ENCODE measurements around the gene PTPRM. TPM values are rescaled to one million over a fixed set of nuclear protein-coding genes. Genes with fewer than 3 reads are reported as not detected.

Gene PTPRM
- polyA plus RNA-seq, 3 donors, result 0.04 to 2.1 (median 0.66) TPM

- no peak overlapping the region for H3K4me3 ChIP-seq (replicated peaks in 1 of 3; ENCODE audit: low read depth in 2 of 3, low read length in 3 of 3)
- H3K4me1 ChIP-seq (ENCODE audit: control insufficient read depth in 1 of 2, insufficient read depth in 2 of 2, low read length in 2 of 2), result no peaks in the 10 kb centered on the region
- no peaks in the 10 kb centered on the region for H3K27me3 ChIP-seq (ENCODE audit: control insufficient read depth in 2 of 2, insufficient read depth in 2 of 2, low read length in 2 of 2)
- H3K4me2 ChIP-seq (replicated peaks; ENCODE audit: extremely low read depth, low read length, poor library complexity, severe bottlenecking), result no peak overlapping the region
- no peaks in the 10 kb centered on the region for H3K79me2 ChIP-seq (ENCODE audit: insufficient read depth, low read length)
- intact Hi-C loops (cut with micrococcal nuclease), result no loop called here
- H3K4me3 Mint-ChIP-seq, result no peak overlapping the region
- H3K27me3 Mint-ChIP-seq (ENCODE audit: low read depth in 3 of 3), result peaks cover 0 to 2% (median under 1%) of the 10 kb centered on the region in 3 donors
- H3K9ac ChIP-seq (ENCODE audit: insufficient read depth, low read length, poor library complexity, severe bottlenecking), result no peak overlapping the region
- H3K27ac ChIP-seq (ENCODE audit: low read depth in 1 of 2, low read length in 2 of 2), result no peak overlapping the region
- H3K36me3 Mint-ChIP-seq, result no peaks in the 10 kb centered on the region
- DNase-seq, result no peak
- H3K9me3 Mint-ChIP-seq, result peaks cover 0 to 3% (median 0%) of the 10 kb centered on the region in 7 donors
- 75% methylated on average over 2 of the region's 2 CpGs for WGBS (ENCODE audit: insufficient coverage)
- no peaks in the 10 kb centered on the region for H3K4me1 Mint-ChIP-seq
- peak overlapping the region in 1 of 7 donors; percentile 22 for H3K27ac Mint-ChIP-seq
- no peaks in the 10 kb centered on the region for H3K36me3 ChIP-seq (replicated peaks in 1 of 2; ENCODE audit: control insufficient read depth in 1 of 2, insufficient read depth in 2 of 2, low read length in 2 of 2)
- H2AFZ ChIP-seq (ENCODE audit: insufficient read depth, low read depth, low read length, poor library complexity, severe bottlenecking), result no peak overlapping the region
- no peak for TF ChIP-seq CTCF (IDR thresholded peaks at IDR 0.05)
- H3K9me3 ChIP-seq (replicated peaks in 1 of 2; ENCODE audit: control insufficient read depth in 1 of 2, insufficient read depth in 1 of 2, low read length in 2 of 2), result no peaks in the 10 kb centered on the region
- H4K20me1 ChIP-seq (ENCODE audit: insufficient read depth, low read length), result no peaks in the 10 kb centered on the region
Observed at GRCh38 chr18:8328126-8328525, 761.0 kb downstream of the PTPRM start.

DNA sequence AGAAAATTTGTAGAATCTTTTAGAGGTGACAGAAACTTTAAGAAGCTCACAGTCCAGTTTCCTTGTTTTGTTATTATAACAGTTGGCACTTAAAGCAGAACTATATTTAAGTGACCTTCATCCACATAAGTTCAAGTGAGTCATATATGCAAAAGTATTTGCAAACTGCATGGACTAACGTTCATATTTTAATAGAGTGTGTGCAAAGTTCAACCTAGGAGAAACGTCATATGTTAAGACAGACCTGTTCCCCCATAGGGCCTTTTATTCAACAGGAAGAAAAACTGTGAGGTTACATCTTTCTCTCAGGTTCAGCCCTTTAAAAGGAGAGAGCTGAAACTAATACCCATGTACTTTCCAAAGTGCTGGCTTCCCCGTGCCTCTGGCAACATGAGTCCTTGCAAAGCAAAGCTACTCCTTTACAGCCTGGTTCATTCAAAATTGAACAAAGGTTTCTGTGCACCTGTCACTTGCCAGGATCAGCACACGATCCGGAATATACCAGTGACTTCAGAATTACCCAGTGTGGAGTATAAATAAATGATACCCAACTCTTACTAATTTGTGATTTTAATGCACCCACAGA, 762.2 kb downstream of the PTPRM start:
- Mint-ChIP-seq H3K9me3 (peaks cover 0 to 4% (median 0%) of the 10 kb centered on the region in 7 donors), H3K4me3 (no peak overlapping the region), H3K4me1 (no peaks in the 10 kb centered on the region), H3K27ac (no peak overlapping the region), H3K36me3 (no peaks in the 10 kb centered on the region), H3K27me3 (ENCODE audit: low read depth in 3 of 3) (peaks cover 0 to 2% (median 0%) of the 10 kb centered on the region in 3 donors)
- Histone ChIP-seq H3K4me2 (replicated peaks; ENCODE audit: extremely low read depth, low read length, poor library complexity, severe bottlenecking) (no peak overlapping the region), H3K27ac (ENCODE audit: low read depth in 1 of 2, low read length in 2 of 2) (no peak overlapping the region), H2AFZ (ENCODE audit: insufficient read depth, low read depth, low read length, poor library complexity, severe bottlenecking) (no peak overlapping the region), H3K79me2 (ENCODE audit: insufficient read depth, low read length) (no peaks in the 10 kb centered on the region), H3K36me3 (replicated peaks in 1 of 2; ENCODE audit: control insufficient read depth in 1 of 2, insufficient read depth in 2 of 2, low read length in 2 of 2) (no peaks in the 10 kb centered on the region), H3K4me3 (replicated peaks in 1 of 3; ENCODE audit: low read depth in 2 of 3, low read length in 3 of 3) (no peak overlapping the region), H3K4me1 (ENCODE audit: control insufficient read depth in 1 of 2, insufficient read depth in 2 of 2, low read length in 2 of 2) (no peaks in the 10 kb centered on the region), H4K20me1 (ENCODE audit: insufficient read depth, low read length) (no peaks in the 10 kb centered on the region), H3K9ac (ENCODE audit: insufficient read depth, low read length, poor library complexity, severe bottlenecking) (no peak overlapping the region), H3K27me3 (ENCODE audit: control insufficient read depth in 2 of 2, insufficient read depth in 2 of 2, low read length in 2 of 2) (no peaks in the 10 kb centered on the region), H3K9me3 (replicated peaks in 1 of 2; ENCODE audit: control insufficient read depth in 1 of 2, insufficient read depth in 1 of 2, low read length in 2 of 2) (no peaks in the 10 kb centered on the region)
- intact Hi-C loops (cut with micrococcal nuclease), result no loop called here
- no peak for DNase-seq
- TF ChIP-seq CTCF (IDR thresholded peaks at IDR 0.05), result no peak
- whole genome bisulfite sequencing (ENCODE audit: insufficient coverage), result 80% methylated on average over 1 of the region's 5 CpGs
